Spinal cord (tissue), 10 donors: ENCODE data around the gene RBP5. TPM values are rescaled to one million over a fixed set of nuclear protein-coding genes. Genes with fewer than 3 reads are reported as not detected.

Experiments used
- DNase-seq, 6 donors: peaks; one replicate each; pipeline versions ENCODE4 v3.0.0 to v3.0.0-alpha.2; 2013 to 2015; ENCODE audit warnings: low spot score in 6 of 6, low read depth in 4 of 6
- H3K27ac ChIP-seq: one replicate; pipeline ENCODE4 v1.5.1; 2013; ENCODE audit warnings: low read depth, low read length, control low read depth
- H3K27me3 ChIP-seq: one replicate; pipeline ENCODE4 v1.6.1; 2013; ENCODE audit warnings: low read length; ENCODE audit not compliant: control insufficient read depth, insufficient read depth
- H3K36me3 ChIP-seq: one replicate; pipeline ENCODE4 v1.6.1; 2013; ENCODE audit warnings: low read length; ENCODE audit not compliant: control insufficient read depth, insufficient read depth
- H3K4me1 ChIP-seq: one replicate; pipeline ENCODE4 v1.6.1; 2013; ENCODE audit warnings: low read length; ENCODE audit not compliant: control insufficient read depth, insufficient read depth
- H3K4me3 ChIP-seq: one replicate; pipeline ENCODE4 v1.5.1; 2013; ENCODE audit warnings: low read depth, low read length, control low read depth
- H3K9me3 ChIP-seq: one replicate; pipeline ENCODE4 v1.6.1; 2013; ENCODE audit warnings: low read length; ENCODE audit not compliant: control insufficient read depth, insufficient read depth
- WGBS: methylation state at CpG from one replicate; pipeline ENCODE4 v1.1.5; 2013; ENCODE audit warnings: missing lambda C conversion rate; ENCODE audit not compliant: insufficient coverage; 5-methylcytosine and 5-hydroxymethylcytosine counted together
- long read RNA-seq, 4 donors: transcript quantifications; one replicate each; lab custom pipeline, GENCODE V29; 2026
- polyA plus RNA-seq, 2 donors: library from polyadenylated mRNA; unstranded; fragments of 120-200 nt; gene quantifications; one replicate each; pipeline ENCODE4 v1.2.1, GENCODE V29; 2013; ENCODE audit not compliant: insufficient read length in 2 of 2
- total RNA-seq, 2 donors: library from RNA; depleted of rRNA in 1 of 2; stranded (reverse); fragments of 120-200 nt in 1 of 2; fragments of >200 nt in 1 of 2; gene quantifications; one replicate each; pipeline versions ENCODE4 v1.2.3 to v1.2.4, GENCODE V29; 2013 to 2014
- donor health status: healthy.

RBP5 gene
- 1 to 10 TPM in 1 of 2 donors, under 1 TPM in 1; 0.20 to 1.0 TPM for total RNA-seq
- polyA plus RNA-seq = 1 to 10 TPM; 3.2 to 5.1 TPM
- long read RNA-seq, donor 1, partial matches to known transcripts = 146 of 158 reads
- long read RNA-seq, donor 1, other reads (novel, unspliced or antisense) = 12 of 158 reads
- long read RNA-seq, donor 2 = 0 reads
- long read RNA-seq, donor 3 = 0 reads
- long read RNA-seq, donor 4, partial matches to known transcripts = 0 of 4 reads
- long read RNA-seq, donor 4, other reads (novel, unspliced or antisense) = 0 of 4 reads

GRCh38 chr12:7128681-7129286 is at the start of gene RBP5:
Gene RBP5, minus strand, starts transcription at chr12:7128889. Its CDS starts 114 bp downstream, at chr12:7128775.
- Histone ChIP-seq H3K27me3 (no peaks in the 10 kb centered on the region), H3K4me3 (peak within 1 kb of the TSS; percentile 81)
- WGBS = 84% methylated on average over 4 of the region's 7 CpGs

GRCh38 chr12:7178481-7178880 is 49.8 kb upstream of the RBP5 start:
- H3K4me1 ChIP-seq = no peaks in the 10 kb centered on the region
- H3K36me3 ChIP-seq = no peaks in the 10 kb centered on the region
- no peak overlapping the region for H3K4me3 ChIP-seq
- H3K27ac ChIP-seq = no peak overlapping the region
- WGBS = no CpG with 5 or more reads among the region's 2 CpGs
- DNase-seq = no peak
- H3K27me3 ChIP-seq = no peaks in the 10 kb centered on the region
- H3K9me3 ChIP-seq = no peaks in the 10 kb centered on the region

More at GRCh38 chr12:7128681-7129286, at the start of gene RBP5:
- DNase-seq = no peak
- H3K27ac ChIP-seq = peak within 1 kb of the TSS; percentile 4
- peaks cover 38% of the 10 kb centered on the region for H3K4me1 ChIP-seq
- peaks cover 12% of the 10 kb centered on the region for H3K36me3 ChIP-seq
- H3K9me3 ChIP-seq = no peaks in the 10 kb centered on the region

GRCh38 chr12:7176595-7176994 is 47.9 kb upstream of the RBP5 start:
- DNase-seq = no peak
- no peaks in the 10 kb centered on the region for H3K4me1 ChIP-seq
- H3K27ac ChIP-seq = no peak overlapping the region
- no peaks in the 10 kb centered on the region for H3K27me3 ChIP-seq
- H3K9me3 ChIP-seq = peaks cover 4% of the 10 kb centered on the region
- H3K4me3 ChIP-seq = no peak overlapping the region
- no peaks in the 10 kb centered on the region for H3K36me3 ChIP-seq
- 33% methylated on average over 1 of the region's 2 CpGs for WGBS

- Histone ChIP-seq H3K27me3 (no peaks in the 10 kb centered on the region), H3K4me3 (no peak overlapping the region), H3K9me3 (peaks cover 4% of the 10 kb centered on the region), H3K4me1 (no peaks in the 10 kb centered on the region), H3K36me3 (no peaks in the 10 kb centered on the region), H3K27ac (no peak overlapping the region)
- DNase-seq = no peak
Measured at GRCh38 chr12:7175493-7175892, 46.8 kb upstream of the RBP5 start.

- H3K4me3 ChIP-seq = no peak overlapping the region
- H3K4me1 ChIP-seq = no peaks in the 10 kb centered on the region
- no peak overlapping the region for H3K27ac ChIP-seq
- no peaks in the 10 kb centered on the region for H3K27me3 ChIP-seq
- peaks cover 12% of the 10 kb centered on the region for H3K9me3 ChIP-seq
- no peaks in the 10 kb centered on the region for H3K36me3 ChIP-seq
- no CpG with 5 or more reads among the region's 1 CpG for WGBS
- no peak for DNase-seq
Measured at GRCh38 chr12:7171854-7172253, 43.2 kb upstream of the RBP5 start.

GRCh38 chr12:7169951-7170350 is 41.3 kb upstream of the RBP5 start:
- Histone ChIP-seq H3K36me3 (no peaks in the 10 kb centered on the region), H3K4me1 (no peaks in the 10 kb centered on the region), H3K9me3 (peaks cover 12% of the 10 kb centered on the region), H3K27me3 (no peaks in the 10 kb centered on the region), H3K27ac (no peak overlapping the region), H3K4me3 (no peak overlapping the region)
- DNase-seq = no peak

GRCh38 chr12:7162691-7163114 is 34.0 kb upstream of the RBP5 start:
- Histone ChIP-seq H3K4me3 (no peak overlapping the region), H3K27me3 (peaks cover 9% of the 10 kb centered on the region), H3K27ac (no peak overlapping the region), H3K4me1 (peaks cover 7% of the 10 kb centered on the region), H3K9me3 (no peaks in the 10 kb centered on the region), H3K36me3 (peaks cover 19% of the 10 kb centered on the region)
- WGBS = 11% methylated on average over 18 of the region's 19 CpGs
- peak in 2 of 6 donors; percentile 17 to 66 for DNase-seq

GRCh38 chr12:7161811-7162210 is 33.1 kb upstream of the RBP5 start:
- peaks cover 7% of the 10 kb centered on the region for H3K4me1 ChIP-seq
- no peak overlapping the region for H3K4me3 ChIP-seq
- H3K27ac ChIP-seq = no peak overlapping the region
- WGBS = 83% methylated on average over 3 of the region's 5 CpGs
- no peak for DNase-seq
- peaks cover 28% of the 10 kb centered on the region for H3K36me3 ChIP-seq
- peaks cover 9% of the 10 kb centered on the region for H3K27me3 ChIP-seq
- no peaks in the 10 kb centered on the region for H3K9me3 ChIP-seq

GRCh38 chr12:7161327-7161726 is 32.6 kb upstream of the RBP5 start:
- Histone ChIP-seq H3K36me3 (peaks cover 32% of the 10 kb centered on the region), H3K9me3 (no peaks in the 10 kb centered on the region), H3K27me3 (peaks cover 9% of the 10 kb centered on the region), H3K4me3 (no peak overlapping the region), H3K4me1 (peaks cover 7% of the 10 kb centered on the region), H3K27ac (no peak overlapping the region)
- 89% methylated on average over 3 of the region's 4 CpGs for WGBS
- DNase-seq = no peak

GRCh38 chr12:7160183-7160582 is 31.5 kb upstream of the RBP5 start:
- peaks cover 9% of the 10 kb centered on the region for H3K27me3 ChIP-seq
- no peaks in the 10 kb centered on the region for H3K9me3 ChIP-seq
- H3K4me3 ChIP-seq = no peak overlapping the region
- 74% methylated on average over 7 of the region's 7 CpGs for WGBS
- no peak overlapping the region for H3K27ac ChIP-seq
- H3K4me1 ChIP-seq = peaks cover 7% of the 10 kb centered on the region
- H3K36me3 ChIP-seq = peaks cover 44% of the 10 kb centered on the region
- no peak for DNase-seq
